Right ventricle myocardium superior (tissue), 1 donor: Measurements from ENCODE around the gene ARHGEF37. TPM values are rescaled to one million over a fixed set of nuclear protein-coding genes. Genes with fewer than 3 reads are reported as not detected.
A peak's percentile ranks its signal among the peaks of the same experiment; 100 is the strongest.

Experiments used
- ATAC-seq: fragments of 200-7000 bp; cut with Tn5 transposase; one replicate; pipeline ENCODE4 v1.9.1; 2020; ENCODE audit warnings: mild to moderate bottlenecking; ENCODE audit not compliant: poor library complexity
- DNase-seq: peaks from one replicate; pipeline ENCODE4 v3.0.0-alpha.2; 2020
- intact Hi-C: fragments of 100-400 bp; cut with DNase I; formaldehyde crosslinking; loops from one replicate; pipeline ENCODE4 v1.11.2; 2022
- total RNA-seq: library from RNA; stranded (reverse); fragmentation: NEBNext Ultra II Directional; extraction: Animal tissue kit (Norgen Biotek cat#: 25700); gene quantifications from one replicate; pipeline ENCODE4 v1.2.1, GENCODE V29; 2021
- donor health status: DM: no; HTN: yes; CAD: no; lungs with severe emphysema.

Gene ARHGEF37
- total RNA-seq, 1 donor from 2014 or later: 32.9 TPM

DNA sequence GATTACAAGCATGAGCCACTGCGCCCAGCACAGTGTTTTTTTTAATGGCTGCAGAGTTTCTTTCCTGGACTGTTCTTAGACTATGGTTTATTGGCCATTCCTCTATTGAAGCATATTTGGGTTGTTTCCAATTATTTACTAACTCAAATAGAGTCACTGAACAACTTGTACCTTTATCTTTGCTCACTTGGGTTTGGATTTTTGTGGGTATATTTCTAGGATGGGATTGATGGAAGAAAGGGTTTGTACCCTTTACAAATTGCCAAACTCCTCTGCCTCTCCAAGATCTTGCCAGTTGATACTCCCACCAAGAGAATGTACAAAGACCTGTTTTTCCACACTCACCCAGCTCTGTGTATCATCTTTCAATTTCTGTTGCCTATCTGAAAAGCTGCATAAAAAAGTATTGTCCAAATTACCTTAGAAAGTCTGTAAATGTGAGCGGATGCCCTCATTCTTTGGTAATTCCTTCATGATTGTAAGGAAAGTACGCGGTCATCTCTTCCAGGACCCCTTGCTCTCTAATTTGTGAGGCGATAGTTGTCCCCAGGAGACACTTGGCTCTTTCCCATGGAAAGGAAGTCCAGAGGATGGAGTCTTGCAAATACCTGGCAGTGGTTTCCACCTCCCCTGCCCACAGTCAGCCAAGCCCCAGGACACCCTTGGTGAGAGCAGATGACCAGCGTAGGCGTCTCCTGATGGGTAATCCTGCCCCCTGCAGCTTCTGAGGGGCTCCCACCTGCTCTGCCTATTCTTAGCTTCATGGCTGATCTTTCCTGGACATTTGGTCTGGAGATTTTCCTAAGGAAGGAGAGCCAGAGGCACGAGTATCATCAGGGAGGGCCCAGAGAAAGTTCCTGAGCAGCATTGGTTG lies 33.0 kb downstream of the ARHGEF37 start:
- intact Hi-C loops: no loop called here
- ATAC-seq (no peak), DNase-seq (no peak)

DNA sequence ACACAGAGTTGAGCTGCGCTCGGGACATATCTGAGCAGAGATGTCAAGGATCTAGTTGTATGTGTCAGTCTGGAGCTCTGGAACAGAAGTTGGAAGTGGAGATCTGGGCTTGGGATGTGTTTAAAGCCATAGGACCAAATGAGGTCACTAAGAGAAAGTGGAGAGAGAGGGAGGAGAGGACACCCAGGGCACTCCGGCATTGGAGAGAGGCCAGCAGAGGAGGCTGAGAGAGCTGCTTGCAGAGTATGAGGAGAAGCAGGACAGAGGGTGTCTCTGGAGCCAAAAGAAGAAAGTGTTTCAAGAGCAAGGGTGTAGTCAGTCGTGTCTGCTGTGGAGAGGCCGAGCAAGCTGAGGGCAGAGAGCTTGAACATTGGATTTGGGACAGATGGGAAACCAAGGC lies 34.7 kb downstream of the ARHGEF37 start:
- DNase-seq (peak; percentile 72), ATAC-seq (peak; percentile 78)
- intact Hi-C loops: no loop called here

DNA sequence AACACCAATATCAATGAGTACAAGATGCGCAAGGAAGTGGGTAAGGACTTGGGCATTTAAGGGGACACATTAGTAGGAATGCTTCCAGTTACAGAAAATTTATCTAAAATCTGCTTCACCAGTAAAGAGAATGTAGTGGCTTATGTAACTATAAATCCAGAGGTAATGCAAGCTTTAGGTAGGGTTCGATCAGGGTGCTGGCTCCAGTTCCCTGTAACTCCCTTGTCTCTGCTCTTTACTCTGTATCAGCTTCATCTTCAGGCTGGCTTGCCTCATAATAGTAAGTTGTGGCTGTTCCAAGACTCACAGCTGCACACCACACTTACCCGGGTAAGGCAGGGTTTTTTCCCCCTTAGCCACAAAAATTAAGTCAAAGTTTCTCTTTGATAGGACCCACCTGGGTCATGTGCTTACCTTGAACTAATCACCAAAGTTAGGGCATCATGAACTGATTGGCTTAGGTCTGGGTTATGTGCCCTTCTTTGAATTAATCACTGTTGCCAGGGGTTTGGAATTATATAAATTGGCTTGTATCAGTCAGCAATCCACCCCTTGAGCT lies 35.5 kb downstream of the ARHGEF37 start:
- intact Hi-C loops: no loop called here
- no peak for DNase-seq

DNA sequence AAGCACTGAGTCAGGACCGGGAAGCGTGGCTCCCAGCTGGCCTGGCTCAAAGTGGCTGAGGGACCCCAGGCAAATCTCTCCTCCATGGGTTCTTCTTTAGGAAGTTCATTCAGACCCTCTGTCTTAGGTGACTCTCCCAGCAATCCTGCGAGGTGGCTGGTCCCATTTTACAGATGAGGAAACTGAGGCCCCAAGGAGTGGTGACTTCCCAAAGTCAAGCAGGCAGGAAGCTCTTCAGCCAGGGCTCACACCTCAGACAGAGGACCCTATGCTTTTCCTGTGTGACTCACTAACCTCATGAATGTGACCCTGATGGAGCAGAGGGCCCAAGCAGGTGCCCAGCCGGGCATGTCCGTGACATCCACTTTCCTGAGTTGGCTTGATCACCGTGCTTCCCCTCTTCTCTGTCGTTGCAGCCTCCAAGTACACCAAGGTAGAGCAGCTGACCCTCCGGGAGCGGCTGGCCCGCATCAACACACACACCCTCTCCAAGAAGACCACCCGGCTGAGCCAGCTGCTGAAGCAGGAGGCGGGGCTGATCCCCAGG lies 36.5 kb downstream of the ARHGEF37 start:
- no peak for ATAC-seq
- intact Hi-C loops: no loop called here
- no peak for DNase-seq

More for the DNA sequence above, 35.5 kb downstream of the ARHGEF37 start:
- no peak for ATAC-seq

DNA sequence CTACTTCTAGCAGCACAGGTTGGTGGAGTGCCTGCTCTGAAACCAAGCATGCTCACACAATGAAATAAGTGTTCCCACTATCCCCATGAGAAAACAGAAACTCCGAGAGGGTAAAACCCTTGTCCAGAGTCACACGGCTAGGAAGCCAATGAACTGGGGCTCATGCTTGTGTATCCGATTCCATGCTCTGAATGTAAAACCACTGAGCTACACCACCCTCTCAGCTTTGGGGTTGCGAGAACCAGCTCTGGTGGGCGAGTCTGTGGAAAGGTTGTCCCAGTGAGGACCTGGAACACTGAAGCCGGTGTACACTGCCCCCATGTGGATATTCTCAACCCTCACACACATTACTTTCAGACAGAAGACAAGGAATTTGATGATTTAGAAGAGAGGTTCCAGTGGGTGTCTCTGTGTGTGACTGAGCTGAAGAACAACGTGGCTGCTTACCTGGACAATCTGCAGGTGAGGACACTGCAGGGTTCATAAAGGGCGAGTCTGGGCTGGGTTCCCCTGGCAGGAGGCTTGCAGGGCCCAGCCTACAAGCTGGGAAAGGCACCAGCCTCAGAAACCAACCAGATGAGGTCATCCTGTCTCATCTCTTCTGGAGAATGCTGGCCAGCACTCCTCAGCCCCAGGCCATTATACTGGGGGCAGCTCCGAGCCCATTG lies 37.4 kb downstream of the ARHGEF37 start:
- DNase-seq (no peak), ATAC-seq (peak; percentile 53)
- intact Hi-C loops: no loop called here

DNA sequence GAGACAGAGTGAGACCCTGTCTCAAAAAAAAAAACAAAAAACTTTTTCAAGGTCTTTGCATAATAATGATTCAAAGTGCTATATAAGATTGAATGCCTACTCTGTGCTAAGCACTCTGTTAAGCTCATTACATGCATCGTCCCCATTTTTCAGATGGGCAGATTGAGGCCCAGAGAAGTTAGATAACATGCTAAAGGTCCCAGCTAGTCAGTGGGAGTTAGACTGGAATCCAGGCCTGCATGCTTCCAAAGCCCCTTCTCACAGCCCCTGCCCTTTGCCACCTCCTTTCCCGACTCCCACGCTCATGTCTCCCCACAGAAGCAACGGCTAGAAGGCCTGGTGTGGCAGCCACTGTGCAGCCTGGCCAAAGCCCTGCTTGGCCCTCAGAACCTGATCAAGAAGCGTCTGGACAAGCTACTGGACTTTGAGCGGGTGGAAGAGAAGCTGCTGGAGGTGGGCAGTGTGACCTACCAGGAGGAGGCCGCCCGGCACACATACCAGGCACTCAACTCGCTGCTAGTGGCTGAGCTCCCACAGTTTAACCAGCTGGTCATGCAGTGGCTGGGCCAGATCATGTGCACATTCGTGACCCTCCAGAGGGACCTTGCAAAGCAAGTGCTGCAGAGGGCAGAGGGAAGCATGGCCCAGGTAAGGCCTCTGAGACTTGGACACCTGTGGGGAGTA lies 40.3 kb downstream of the ARHGEF37 start:
- DNase-seq (no peak), ATAC-seq (no peak)
- intact Hi-C loops: no loop called here

DNA sequence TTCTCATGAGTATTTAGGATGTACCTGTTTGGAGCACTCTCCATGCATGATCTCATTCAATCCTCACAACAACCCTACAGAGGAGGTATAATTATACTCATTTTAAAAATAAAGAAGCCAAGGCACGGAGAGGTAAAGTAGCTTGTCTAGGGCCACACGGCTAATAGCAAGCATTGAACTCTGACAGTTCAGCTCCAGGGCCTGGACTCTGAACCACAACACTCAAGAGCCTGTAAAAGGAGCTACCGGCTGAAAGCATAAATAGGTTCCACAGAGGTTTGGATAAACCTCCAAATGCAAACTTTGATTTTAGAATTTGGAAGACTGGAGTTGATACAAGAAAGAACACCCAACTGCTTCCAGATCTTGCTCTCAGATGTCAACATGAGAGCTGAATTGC lies 41.2 kb downstream of the ARHGEF37 start:
- intact Hi-C loops: no loop called here
- DNase-seq: no peak
- ATAC-seq: no peak

DNA sequence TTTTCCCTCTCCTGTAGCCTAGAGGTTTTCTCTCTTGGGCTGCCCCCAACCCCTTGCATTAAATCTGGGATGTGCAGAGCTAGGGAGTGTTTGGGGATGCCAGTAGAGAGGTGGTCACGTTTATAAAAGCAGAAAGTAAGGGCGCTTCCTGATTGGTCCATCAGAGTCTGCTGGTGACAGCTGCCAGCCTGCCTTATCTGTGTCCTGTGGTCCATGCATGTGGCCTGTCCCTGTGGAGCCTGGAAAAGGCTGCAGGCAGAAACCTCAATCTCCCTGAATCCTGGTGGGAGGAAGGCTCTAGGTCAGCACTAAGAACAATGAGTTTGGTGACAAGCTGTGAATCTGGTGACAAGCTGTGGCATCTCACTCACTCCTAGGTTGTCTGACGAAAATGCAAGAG lies 42.2 kb downstream of the ARHGEF37 start:
- no peak for DNase-seq
- ATAC-seq: no peak
- intact Hi-C loops: no loop called here

DNA sequence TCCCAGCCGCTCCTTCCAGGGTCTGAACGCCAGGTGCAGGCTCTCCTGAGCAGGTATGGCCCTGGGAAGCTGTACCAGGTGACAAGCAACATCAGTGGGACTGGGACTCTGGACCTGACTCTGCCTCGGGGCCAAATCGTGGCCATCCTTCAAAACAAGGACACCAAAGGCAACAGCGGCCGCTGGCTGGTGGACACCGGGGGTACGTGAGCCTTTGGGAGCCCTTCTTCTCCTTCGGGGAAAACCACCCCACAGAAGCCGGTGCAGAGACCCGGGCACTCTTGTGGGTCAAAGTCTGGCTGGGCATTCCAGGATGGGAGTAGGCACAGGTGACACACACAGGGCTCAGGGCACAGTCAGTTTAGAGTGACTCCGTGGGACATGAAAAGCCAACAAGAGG lies 45.8 kb downstream of the ARHGEF37 start:
- intact Hi-C loops: no loop called here
- DNase-seq (no peak), ATAC-seq (no peak)

DNA sequence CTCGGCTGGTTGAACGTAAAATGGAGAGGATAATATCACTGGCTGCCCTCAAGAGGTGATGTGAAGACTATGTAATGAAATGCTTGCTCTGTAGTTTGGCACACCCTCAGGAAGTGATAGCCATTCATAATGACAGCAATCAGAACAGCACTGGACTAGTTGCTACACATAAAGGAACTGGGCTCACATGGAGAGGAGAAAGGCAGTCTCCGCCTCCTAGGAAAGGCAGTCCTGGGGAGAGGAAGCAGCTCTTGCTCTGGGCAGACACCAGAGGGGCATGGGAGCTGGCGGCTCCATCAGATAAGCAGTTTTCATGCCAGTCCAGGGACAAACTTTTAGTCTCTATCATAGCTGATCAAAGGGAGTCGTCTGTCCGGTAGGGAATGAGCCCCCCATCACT lies 46.9 kb downstream of the ARHGEF37 start:
- no peak for ATAC-seq
- intact Hi-C loops: no loop called here

DNA sequence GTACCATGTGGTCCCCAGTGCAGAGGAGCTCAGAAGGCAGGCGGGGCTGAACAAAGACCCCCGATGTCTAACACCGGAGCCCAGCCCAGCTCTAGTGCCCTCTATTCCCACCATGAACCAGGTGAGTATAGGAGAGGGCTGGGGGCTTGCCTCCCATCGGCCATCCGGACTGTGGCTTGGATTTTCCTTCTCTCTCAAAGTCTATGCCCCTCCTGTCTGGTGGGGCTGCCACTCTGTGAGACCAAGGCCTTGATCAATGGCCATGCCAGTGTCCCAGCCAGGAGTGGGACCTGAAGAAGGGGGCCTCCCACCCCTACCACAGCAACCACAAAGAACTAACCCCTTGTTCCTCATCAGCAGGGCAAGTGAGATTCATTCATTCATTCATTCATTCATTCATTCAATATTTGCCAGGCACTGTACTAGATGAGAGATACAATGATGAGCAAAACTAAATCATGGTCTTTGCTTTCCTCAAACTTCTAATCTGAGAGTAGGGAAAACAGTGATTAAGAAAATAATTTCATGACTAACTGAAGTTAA lies 47.6 kb downstream of the ARHGEF37 start:
- ATAC-seq (no peak), DNase-seq (no peak)
- intact Hi-C loops: no loop called here

More for the DNA sequence above, 46.9 kb downstream of the ARHGEF37 start:
- no peak for DNase-seq

DNA sequence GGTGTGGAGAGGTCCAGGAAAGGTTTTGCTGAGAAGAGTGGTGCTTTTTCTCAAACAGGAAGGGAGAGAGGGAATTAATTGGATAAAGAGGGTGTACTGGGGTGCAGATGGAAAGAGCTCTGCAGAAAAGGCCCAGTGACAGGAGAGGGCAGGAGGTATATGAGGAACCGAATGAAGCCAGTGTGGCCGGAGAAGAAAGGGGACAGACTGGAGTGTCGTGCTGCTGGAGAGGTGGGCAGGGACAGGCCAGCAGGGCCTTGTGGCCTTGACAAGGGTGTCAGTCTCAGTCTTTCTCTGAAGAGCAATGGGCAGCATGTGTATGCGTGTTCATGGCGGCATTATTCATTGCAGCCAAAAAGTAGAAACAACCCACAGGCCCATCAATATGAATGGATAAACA lies 48.1 kb downstream of the ARHGEF37 start:
- DNase-seq (no peak), ATAC-seq (no peak)
- intact Hi-C loops: no loop called here

DNA sequence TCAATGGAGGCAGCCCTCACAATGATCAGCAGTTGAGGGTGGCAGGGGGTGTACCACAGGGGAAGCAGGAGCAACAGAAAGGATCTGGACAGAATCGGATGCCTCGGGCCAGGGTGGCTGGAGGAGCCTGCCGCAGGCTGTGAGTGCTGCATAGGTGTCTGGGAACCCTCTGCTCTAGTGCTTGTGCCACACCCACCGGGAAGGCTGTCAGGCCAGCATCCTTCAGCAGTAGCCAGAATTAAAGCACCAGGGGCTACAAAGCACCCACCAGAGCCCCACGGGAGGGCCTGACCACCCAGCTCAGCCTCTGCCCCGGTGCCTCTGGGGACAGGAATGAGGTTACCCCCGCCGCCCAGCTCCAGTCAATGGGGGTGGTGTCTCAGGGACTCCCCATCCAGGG lies 49.0 kb downstream of the ARHGEF37 start:
- DNase-seq (no peak), ATAC-seq (no peak)
- intact Hi-C loops: no loop called here

DNA sequence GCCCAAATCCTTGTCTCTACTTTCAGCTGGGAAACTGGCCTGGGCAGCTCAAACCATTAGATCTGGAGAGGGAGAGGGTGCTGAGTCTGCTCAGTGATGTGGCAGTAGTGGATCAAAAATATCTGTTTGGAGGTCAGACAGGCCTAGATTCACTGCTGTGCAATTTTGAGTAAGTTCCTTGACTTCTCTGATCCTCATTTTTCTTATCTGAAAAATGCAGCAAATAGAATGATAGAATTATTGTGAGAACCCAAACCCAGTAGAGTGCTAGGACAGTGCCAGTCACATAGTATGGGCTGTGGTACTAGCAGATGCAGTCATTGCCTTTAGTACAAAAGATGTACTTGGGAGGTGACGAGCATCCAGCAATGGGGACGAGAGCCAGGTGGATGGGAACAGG lies 50.2 kb downstream of the ARHGEF37 start:
- ATAC-seq (no peak), DNase-seq (no peak)
- intact Hi-C loops: no loop called here

DNA sequence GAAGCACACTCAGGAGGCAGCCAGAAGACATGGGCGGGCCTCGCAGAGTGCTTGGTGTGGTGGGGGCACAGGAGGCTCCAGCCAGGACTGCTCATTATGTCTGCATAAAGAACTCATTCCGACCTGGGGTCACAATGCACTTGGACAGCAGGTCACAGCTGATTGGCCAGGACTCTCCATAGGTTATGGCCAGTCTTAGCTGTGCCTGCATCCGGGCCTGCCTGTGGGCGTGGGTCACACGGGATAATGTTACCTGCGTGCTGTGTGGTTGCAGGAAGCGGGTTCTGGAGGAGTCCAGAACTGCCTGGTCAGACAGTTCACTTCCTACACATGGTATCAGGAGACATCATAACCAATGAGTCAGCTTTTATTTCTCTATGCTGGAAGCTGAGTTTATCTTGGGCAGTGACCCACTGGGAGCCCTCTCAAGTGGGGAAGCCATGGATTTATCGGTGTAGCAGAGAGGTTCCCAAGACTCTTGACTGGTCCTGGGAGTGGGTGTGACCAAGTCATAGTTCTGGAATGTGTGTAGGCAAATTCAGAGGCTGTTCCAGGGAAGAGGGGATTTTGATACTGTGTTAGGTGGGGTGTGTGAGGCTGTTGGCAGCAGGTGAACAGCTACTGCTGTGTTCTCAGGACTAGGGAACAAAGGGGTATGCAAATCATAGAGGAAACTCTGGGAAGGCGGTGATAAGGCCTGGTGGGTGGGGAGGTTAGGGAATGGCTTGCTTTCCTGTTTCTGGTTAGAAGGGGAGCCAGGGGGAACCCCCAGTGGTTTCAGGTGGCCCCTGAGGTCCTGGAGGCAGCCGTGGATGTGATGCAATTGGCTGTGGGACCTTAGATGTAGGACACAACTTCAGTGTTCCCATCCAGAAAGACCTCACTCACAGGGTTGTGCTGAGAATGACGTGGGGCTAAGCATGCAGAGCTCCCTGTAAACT lies 51.3 kb downstream of the ARHGEF37 start:
- DNase-seq: no peak
- no peak for ATAC-seq
- intact Hi-C loops: no loop called here

DNA sequence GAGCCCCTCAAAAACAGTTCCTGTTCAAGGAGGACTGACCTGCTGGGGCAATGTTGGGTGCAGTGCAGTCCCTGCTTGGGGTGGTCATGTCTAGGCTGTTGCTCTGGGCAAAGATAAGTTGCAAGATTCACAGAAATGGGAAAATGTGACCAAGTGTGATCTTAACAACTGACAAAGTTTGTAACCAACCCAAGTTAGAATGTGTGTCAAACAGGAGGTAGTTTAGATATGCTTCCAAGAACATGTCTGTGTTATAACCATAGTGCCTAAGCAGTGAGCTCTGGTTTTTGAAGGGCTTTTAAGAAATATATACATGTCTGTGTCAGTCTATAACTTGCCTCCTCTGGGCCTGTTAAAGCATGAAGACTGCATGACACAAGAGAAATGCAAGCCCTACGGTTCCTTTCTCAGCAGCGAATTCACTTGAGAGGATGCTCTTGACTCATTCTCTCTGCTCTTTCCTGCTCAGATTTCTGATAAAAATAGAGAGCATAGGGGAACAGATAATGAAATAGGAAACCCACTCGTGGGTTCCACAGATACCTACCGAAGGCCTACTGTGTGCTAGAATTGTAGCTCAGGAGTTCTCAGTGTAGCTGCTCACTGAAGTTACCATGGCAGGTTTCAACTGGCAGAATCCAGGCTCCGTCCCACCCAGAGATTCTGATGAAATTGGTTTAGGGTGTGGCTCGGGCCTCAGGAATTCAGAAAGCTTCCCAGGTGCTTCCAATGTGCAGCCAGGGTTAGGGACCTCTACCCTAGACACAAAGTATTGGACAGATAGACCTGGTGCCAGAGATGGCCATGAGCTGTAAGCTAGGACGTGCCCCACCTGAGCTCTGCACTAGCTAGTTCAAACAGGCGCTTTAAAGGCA lies 52.4 kb downstream of the ARHGEF37 start:
- ATAC-seq: no peak
- intact Hi-C loops: no loop called here

DNA sequence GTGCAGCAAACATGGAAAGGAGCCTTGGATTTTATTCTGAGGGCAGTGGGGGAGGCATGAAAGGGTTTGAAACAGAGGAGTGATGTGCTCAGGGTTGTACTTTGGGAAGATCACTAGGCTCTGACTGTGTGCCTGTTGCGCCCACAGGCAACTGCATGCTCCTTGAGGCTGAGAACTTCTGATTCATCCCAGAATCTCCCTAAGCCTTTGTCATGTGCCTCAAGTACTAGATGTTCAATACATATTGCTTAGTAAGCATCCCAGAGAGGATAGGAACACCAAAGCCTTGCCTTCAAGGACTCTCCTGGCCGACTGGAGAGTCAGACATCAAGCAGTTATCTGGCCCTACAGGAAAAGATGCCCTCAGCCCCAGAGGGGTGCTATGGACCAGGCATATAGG lies 54.1 kb downstream of the ARHGEF37 start:
- no peak for ATAC-seq

More for the DNA sequence above, 52.4 kb downstream of the ARHGEF37 start:
- no peak for DNase-seq

More for the DNA sequence above, 54.1 kb downstream of the ARHGEF37 start:
- intact Hi-C loops: loop anchor here (5.0 kb wide), 1 partner anchor 192 kb away; no protein-coding TSS in a partner anchor
- DNase-seq: no peak
